DOHH2 (cell line): ENCODE measurements around the gene TEF.
"Not testable (repeated sequence)": the region's sequence is repeated elsewhere in the genome, so short reads cannot be mapped to it uniquely, and the experiment has no call there.

ENCODE experiments used
- H3F3A ChIP-seq: fragments of 200-600 bp; sonication (generic), shearing (Covaris generic); 2 replicates; pipeline ENCODE4 v1.6.0; 2016; ENCODE audit warnings: antibody characterized with exemption, mild to moderate bottlenecking; ENCODE audit not compliant: control insufficient read depth, insufficient read depth
- H3K27ac ChIP-seq: fragments of 200-600 bp; sonication (generic); 2 replicates; pipeline ENCODE4 v1.5.1; 2014; ENCODE audit warnings: low read depth, mild to moderate bottlenecking, low read length, moderate library complexity
- H3K27me3 ChIP-seq: fragments of 200-600 bp; sonication (generic); 2 replicates; pipeline ENCODE4 v1.6.1; 2014; ENCODE audit warnings: mild to moderate bottlenecking, low read length, mixed read lengths; ENCODE audit not compliant: control insufficient read depth
- H3K36me3 ChIP-seq: fragments of 200-600 bp; sonication (generic); 2 replicates; pipeline ENCODE4 v1.6.1; 2014; ENCODE audit warnings: mild to moderate bottlenecking, low read length, moderate library complexity, mixed read lengths; ENCODE audit not compliant: control insufficient read depth
- H3K4me1 ChIP-seq: fragments of 200-600 bp; sonication (generic); 2 replicates; pipeline ENCODE4 v1.6.1; 2014; ENCODE audit warnings: mild to moderate bottlenecking, low read length, mixed read lengths; ENCODE audit not compliant: control insufficient read depth
- H3K4me2 ChIP-seq: fragments of 200-600 bp; sonication (generic); 2 replicates; pipeline ENCODE4 v1.6.0; 2014; ENCODE audit warnings: mild to moderate bottlenecking, low read length, moderate library complexity
- H3K4me3 ChIP-seq: fragments of 200-600 bp; sonication (generic); 2 replicates; pipeline ENCODE4 v1.5.1; 2014; ENCODE audit warnings: mild to moderate bottlenecking, low read length, mixed read lengths
- H3K79me2 ChIP-seq: fragments of 200-600 bp; sonication (generic); 2 replicates; pipeline ENCODE4 v1.6.1; 2014; ENCODE audit warnings: mild to moderate bottlenecking, low read length, mixed read lengths; ENCODE audit not compliant: control insufficient read depth
- H3K9me2 ChIP-seq: fragments of 200-600 bp; sonication (generic); replicated peaks from 2 replicates; pipeline ENCODE4 v1.6.1; 2014; ENCODE audit warnings: mild to moderate bottlenecking, low read length, mixed read lengths; ENCODE audit not compliant: control insufficient read depth
- H3K9me3 ChIP-seq: fragments of 200-600 bp; sonication (generic); 2 replicates; pipeline ENCODE4 v1.6.1; 2014; ENCODE audit warnings: antibody characterized with exemption, low read length, mixed read lengths; ENCODE audit not compliant: control insufficient read depth, insufficient read depth
- H4K20me1 ChIP-seq: fragments of 200-600 bp; sonication (generic); 2 replicates; pipeline ENCODE4 v1.6.0; 2014; ENCODE audit warnings: low read depth, mild to moderate bottlenecking, antibody characterized with exemption, low read length, moderate library complexity; ENCODE audit not compliant: control insufficient read depth, insufficient read depth
- EZH2phosphoT487 ChIP-seq: fragments of 200-600 bp; sonication (generic); IDR thresholded peaks from 2 replicates; pipeline ENCODE4 v1.6.1; 2017; ENCODE audit warnings: borderline replicate concordance, mild to moderate bottlenecking, antibody characterized with exemption, low read length, moderate library complexity, mixed read lengths
- TF ChIP-seq, protein P1 (sequence below): fragments of 200-600 bp; sonication (generic); IDR thresholded peaks from one replicate; pipeline ENCODE4 v1.5.1; 2014; ENCODE audit warnings: antibody characterized with exemption, mild to moderate bottlenecking, low read depth, low read length; ENCODE audit not compliant: poor library complexity, severe bottlenecking

Gene TEF

GRCh38 chr22:41398921-41399320, 17.2 kb downstream of the TEF start:
- peaks cover 14% of the 10 kb centered on the region; the same call in 1 of the 2 replicates for H3K36me3 ChIP-seq
- no peaks in the 10 kb centered on the region for H4K20me1 ChIP-seq
- H3K4me2 ChIP-seq = no peak overlapping the region
- no peaks in the 10 kb centered on the region for H3F3A ChIP-seq
- H3K4me3 ChIP-seq = no peak overlapping the region
- TF ChIP-seq, protein P1, sequence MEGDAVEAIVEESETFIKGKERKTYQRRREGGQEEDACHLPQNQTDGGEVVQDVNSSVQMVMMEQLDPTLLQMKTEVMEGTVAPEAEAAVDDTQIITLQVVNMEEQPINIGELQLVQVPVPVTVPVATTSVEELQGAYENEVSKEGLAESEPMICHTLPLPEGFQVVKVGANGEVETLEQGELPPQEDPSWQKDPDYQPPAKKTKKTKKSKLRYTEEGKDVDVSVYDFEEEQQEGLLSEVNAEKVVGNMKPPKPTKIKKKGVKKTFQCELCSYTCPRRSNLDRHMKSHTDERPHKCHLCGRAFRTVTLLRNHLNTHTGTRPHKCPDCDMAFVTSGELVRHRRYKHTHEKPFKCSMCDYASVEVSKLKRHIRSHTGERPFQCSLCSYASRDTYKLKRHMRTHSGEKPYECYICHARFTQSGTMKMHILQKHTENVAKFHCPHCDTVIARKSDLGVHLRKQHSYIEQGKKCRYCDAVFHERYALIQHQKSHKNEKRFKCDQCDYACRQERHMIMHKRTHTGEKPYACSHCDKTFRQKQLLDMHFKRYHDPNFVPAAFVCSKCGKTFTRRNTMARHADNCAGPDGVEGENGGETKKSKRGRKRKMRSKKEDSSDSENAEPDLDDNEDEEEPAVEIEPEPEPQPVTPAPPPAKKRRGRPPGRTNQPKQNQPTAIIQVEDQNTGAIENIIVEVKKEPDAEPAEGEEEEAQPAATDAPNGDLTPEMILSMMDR = no peak
- no peak for TF ChIP-seq EZH2phosphoT487
- H3K9me2 ChIP-seq = no peaks in the 10 kb centered on the region
- H3K9me3 ChIP-seq = no peaks in the 10 kb centered on the region
- H3K27ac ChIP-seq = no peak overlapping the region
- H3K27me3 ChIP-seq = no peaks in the 10 kb centered on the region
- H3K4me1 ChIP-seq = peaks cover 10% of the 10 kb centered on the region
- no peaks in the 10 kb centered on the region for H3K79me2 ChIP-seq

GRCh38 chr22:41401781-41402648, 20.3 kb downstream of the TEF start:
- Histone ChIP-seq H3K4me1 (peaks cover 32% of the 10 kb centered on the region), H3K9me3 (no peaks in the 10 kb centered on the region), H3K4me3 (no peak overlapping the region), H4K20me1 (no peaks in the 10 kb centered on the region), H3K27me3 (no peaks in the 10 kb centered on the region), H3K79me2 (no peaks in the 10 kb centered on the region), H3K36me3 (no peaks in the 10 kb centered on the region), H3F3A (peaks cover 3% of the 10 kb centered on the region; the same call in 1 of the 2 replicates), H3K9me2 (no peaks in the 10 kb centered on the region), H3K4me2 (no peak overlapping the region), H3K27ac (no peak overlapping the region)
- TF ChIP-seq, protein P1 = no peak
- TF ChIP-seq EZH2phosphoT487 = no peak

DNA sequence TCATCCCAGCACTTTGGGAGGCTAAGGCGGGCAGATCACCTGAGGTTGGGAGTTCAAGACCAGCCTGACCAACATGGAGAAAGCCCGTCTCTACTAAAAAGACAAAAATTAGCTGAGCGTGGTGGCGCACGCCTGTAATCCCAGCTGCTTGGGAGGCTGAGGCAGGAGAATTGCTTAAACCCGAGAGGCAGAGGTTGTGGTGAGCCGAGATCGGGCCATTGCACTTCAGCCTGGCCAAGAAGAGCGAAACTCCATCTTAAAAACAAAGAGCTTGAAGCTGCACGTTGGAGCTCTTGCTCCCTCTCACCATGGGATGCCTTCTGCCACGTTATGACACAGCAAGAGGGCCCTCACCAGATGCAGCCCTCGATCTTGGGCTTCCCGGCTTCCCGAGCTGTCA, 21.1 kb downstream of the TEF start:
- H3K4me1 ChIP-seq = peaks cover 40% of the 10 kb centered on the region
- not testable (repeated sequence) for H3K4me2 ChIP-seq, H3K9me3 ChIP-seq, H3K4me3 ChIP-seq, H3K79me2 ChIP-seq, H4K20me1 ChIP-seq, H3K27ac ChIP-seq, H3K9me2 ChIP-seq, H3K36me3 ChIP-seq, H3K27me3 ChIP-seq, H3F3A ChIP-seq

DNA sequence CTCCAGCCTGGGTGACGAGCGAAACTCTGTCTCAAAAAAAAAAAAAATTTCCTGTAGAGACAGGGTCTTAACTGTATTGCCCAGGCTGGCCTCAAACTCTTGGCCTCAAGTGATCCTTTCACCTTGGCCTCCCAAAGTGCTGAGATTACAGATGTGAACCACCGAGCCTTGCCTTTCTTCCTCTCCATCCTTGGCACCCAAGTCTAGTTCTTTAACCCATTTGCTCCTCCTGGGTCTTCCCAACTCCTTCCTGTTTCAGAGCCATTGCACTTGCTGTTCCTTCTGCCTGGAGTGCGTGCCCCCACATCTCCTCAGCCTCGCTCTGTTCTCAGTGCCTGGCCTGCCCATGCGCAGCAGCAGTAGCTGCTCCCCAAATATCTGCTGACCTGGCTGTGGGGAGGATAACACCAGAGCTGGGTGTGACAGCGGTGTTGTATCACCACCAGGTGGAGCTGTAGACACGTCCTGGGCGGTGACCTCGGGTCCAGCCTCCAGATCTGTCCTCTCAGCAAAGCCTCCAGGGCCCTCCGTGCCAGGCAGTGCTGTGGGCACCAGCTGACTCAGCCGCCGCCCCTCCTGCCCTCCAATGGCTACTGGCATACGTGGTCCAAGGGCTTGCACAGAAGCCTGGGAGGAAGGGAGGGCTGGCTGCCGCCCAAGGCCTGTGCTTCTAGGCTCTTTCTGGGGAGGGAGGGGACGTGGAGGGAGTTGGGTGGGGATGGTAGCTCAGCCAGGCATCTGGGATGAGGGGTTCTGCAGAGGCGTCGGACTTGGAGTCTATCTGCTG, 22.0 kb downstream of the TEF start:
- no peaks in the 10 kb centered on the region for H3K9me2 ChIP-seq
- no peak overlapping the region for H3K27ac ChIP-seq
- peaks cover 49% of the 10 kb centered on the region for H3K4me1 ChIP-seq
- H3K36me3 ChIP-seq = no peaks in the 10 kb centered on the region
- peaks cover 9% of the 10 kb centered on the region for H3F3A ChIP-seq
- H4K20me1 ChIP-seq = no peaks in the 10 kb centered on the region
- H3K4me3 ChIP-seq = no peak overlapping the region
- no peaks in the 10 kb centered on the region for H3K79me2 ChIP-seq
- no peaks in the 10 kb centered on the region for H3K27me3 ChIP-seq
- no peak for TF ChIP-seq EZH2phosphoT487
- TF ChIP-seq, protein P1 = peak; percentile 95
- H3K4me2 ChIP-seq = peak overlapping the region; percentile 45
- no peaks in the 10 kb centered on the region for H3K9me3 ChIP-seq
